HG02610 (cell line): ENCODE measurements around the gene RAPGEF5.

ENCODE experiments used
- ATAC-seq: cut with Tn5 transposase; IDR thresholded peaks from one replicate; pipeline ENCODE4 v1.9.1; 2021; ENCODE audit warnings: mild to moderate bottlenecking, moderate library complexity; ENCODE audit not compliant: unreplicated experiment

The RAPGEF5 gene, protein sequence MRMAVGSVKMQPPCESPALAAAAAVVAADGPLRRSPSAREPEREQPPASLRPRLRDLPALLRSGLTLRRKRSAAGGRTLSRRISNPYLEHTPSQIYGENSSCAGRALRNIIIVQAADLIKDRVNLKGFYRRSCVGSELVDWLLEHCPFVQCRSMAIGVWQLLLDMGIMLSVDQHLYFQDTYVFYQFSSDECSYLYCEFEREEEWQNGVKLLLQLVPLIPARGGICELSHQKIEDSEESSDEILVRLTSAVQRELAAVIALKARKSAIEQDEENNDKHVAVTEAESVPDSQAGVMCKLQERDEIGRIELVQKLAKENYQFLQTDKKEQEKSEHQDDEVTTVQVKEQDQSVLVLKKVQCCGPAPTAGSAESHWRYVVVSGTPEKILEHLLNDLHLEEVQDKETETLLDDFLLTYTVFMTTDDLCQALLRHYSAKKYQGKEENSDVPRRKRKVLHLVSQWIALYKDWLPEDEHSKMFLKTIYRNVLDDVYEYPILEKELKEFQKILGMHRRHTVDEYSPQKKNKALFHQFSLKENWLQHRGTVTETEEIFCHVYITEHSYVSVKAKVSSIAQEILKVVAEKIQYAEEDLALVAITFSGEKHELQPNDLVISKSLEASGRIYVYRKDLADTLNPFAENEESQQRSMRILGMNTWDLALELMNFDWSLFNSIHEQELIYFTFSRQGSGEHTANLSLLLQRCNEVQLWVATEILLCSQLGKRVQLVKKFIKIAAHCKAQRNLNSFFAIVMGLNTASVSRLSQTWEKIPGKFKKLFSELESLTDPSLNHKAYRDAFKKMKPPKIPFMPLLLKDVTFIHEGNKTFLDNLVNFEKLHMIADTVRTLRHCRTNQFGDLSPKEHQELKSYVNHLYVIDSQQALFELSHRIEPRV

DNA sequence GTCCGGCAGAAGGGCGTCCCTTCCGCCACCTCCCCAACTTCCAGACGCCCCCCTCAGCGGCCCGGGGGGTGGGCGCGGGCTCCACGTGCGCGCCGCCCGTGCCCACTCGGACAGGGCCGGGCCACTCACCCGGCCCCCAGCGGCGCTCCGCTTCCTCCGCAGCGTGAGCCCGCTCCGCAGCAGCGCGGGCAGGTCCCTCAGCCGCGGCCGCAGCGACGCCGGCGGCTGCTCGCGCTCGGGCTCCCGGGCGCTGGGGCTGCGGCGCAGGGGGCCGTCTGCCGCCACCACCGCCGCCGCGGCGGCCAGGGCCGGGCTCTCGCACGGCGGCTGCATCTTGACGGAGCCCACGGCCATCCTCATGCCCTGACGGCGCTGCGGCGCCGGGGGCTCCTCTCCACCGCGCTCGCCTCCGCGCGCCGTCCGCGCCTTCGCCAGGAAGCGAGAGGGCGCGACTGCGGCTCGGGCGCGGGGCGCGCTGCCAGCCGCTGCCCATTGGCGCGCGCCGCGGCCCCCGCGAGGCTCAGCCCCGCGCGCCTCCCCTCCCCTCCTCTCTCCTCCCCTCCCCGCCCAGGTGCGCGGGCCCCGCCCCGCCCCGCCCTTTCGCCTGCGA lies at the start of gene RAPGEF5:
RAPGEF5 (minus strand) TSS at position 454 of the 610 bp plus-strand sequence; CDS start at position 360, 94 bp downstream.
- ATAC-seq: no peak

DNA sequence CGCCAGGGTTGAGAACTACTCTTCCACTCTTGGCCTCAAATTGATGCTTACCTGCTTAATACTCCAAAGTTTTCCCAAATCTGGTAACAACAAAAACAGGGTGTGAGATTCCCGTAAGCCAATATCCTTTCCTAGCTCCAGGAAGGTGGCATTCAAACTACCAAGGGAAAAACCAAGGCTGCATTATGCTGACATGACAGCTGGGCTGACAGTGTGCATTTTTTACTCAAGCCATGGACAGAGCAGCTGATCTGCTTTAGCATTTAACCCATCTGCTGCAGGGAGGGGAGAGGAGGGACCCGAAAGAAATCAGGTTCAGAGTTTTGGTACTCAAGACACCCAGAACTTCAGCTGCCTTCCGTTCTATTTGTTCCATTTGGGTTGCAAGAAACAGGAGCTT lies 49.8 kb upstream of the RAPGEF5 start:
- ATAC-seq: no peak

- ATAC-seq: no peak
Observed at GRCh38 chr7:22404421-22405023, 47.6 kb upstream of the RAPGEF5 start.

GRCh38 chr7:22403344-22403743 lies 46.4 kb upstream of the RAPGEF5 start:
- no peak for ATAC-seq

DNA sequence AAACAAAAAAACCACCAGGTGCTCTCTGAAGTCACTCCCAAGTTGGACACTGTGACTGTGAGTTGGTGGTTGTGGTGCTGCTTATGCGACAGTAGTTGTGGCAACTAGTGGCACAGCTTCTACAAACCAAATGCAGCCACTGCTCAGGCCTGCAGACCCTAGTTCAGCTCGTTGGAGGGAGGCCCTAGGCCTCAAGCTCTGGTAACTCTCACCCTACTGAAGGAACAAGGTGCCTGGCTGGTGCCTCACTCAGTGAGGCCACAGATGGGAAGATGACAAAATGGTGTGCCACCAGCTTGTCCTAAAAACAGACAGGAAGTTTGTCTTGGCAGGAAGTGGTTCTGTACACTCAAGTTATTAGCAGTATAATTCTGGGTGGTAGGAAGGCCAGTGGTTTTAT lies 45.3 kb upstream of the RAPGEF5 start:
- ATAC-seq: peak; percentile 25

DNA sequence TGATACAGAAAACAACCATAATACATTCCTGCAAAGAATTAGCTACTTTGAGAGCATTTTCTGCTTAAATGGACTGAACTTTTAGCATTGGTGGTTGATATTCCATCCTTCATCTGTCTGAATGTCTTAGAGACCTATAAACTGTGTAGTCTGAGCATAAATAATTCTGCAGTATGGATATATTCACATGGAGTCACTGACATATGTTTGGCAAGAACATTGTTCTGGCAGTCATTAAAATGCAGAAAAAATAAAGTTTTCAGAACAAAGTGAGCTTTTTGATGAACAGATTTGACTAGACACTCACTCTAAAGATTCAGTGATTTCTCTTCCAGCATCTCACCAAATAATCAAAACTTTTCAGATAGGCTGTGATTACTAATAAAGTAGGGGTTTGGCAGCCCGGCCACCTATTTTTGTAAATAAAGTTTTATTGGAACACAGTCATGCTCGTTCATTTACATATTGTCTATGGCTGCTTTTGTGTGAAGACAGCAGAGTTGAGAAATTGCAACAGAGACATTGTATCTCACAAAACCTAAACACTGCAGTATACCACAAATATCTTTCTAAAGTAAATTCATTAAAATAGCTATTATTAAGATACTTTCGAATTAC lies 44.1 kb upstream of the RAPGEF5 start:
- ATAC-seq: no peak

DNA sequence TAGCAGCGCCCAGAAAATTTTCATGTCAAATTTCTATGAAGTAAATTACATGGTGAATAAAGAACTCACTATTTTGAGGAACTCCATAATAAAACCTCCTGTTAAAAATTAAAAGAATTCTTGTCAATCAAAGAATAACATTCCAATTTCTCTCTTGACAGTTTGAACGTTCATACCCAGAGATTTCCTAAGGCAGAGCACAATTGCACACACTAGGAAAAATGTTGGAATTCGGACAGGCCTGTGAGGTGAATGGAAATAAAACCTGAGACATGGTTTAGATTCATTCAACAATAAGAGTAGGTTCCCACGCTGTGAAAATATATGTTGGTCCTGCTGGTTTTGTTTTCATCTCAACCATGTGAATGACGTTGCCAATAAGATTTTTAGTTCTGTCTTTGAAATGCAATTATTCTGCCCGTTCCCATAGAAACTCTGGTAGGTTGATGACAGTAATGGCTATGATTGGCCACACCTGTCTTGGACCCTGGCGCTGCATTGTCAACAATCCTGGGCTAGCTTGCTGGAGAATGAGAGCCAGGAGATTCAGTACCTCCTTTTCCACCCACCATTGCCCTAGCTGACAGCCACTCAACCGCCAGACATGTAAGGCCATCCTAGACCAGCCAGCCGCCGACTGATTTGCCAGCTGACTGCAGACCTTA lies 43.3 kb upstream of the RAPGEF5 start:
- no peak for ATAC-seq

DNA sequence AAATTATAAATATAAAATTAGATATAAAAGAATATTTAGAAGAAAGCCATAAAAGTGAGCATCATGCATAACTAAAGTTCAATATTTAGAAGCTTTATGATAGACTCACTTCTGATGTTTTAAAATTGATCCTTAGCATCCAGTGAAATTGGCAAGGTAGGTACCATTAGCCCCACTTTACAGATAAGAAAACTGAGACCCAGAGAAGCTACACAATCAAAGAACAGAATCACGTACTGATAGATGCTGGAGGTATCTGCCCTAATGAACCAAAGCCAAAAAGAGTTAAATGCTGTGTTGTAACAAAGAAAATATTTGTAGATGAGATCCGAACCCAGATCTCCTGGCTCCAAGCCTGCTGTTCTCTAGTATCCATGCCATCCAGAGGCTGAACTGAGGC lies 42.6 kb upstream of the RAPGEF5 start:
- ATAC-seq: no peak

DNA sequence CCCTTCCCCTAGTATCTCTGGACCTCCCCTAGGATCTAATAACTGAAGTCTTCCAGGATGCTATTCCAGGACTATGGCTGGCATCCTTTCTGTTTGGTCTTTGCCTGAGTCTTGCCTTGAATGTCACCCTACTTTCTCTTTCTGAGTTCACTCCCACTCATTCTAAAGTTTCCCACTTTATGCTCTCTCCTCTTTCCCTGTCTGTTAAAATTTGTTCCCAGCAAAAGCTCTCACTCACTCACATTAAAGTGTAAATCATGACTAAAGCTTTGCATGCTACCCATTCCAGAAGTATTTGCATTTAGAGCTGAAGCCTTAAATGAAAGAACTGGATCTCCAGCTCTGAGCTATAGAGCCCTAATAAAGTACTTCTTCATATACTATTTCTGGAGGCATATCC lies 42.1 kb upstream of the RAPGEF5 start:
- no peak for ATAC-seq

DNA sequence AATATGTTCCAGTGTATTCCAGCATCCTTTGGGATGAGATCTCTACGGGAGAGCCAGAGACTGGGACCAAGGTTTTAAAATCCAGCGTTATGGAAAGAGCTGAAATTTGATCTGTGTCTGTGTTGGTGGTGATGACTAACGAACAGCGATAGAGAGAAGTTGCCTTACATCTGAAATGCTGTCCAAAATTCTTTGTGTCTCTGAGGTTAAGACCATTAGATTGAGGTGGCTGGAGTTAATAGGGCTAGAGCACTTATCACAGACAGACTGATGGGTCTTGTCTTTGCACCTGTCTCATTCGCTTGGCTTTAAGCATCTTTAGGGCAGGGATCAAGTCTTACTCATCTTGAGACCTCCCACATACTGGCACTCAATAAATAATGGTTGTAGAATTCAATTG lies 41.0 kb upstream of the RAPGEF5 start:
- ATAC-seq: no peak

DNA sequence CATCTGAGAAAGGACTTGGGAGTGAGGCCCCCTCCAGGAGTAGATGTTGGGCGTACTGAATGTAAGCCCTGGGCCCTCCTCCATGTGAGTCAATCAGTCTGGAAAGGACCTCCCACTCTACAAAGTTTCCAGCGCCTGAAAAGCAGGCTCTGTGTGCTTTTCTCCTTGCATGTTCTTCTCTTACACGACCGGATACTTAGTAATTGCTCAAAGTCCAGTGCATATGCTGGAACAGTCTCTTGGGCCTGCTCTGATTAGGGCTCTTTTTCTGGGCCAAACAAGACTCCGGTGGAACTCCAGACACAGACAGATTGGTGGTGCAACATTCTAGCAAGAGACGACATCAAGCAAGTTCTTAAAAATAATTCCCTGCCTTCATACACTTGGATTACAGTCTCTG lies 38.3 kb upstream of the RAPGEF5 start:
- no peak for ATAC-seq

- no peak for ATAC-seq
Observed at GRCh38 chr7:22394739-22395138, 37.8 kb upstream of the RAPGEF5 start.

DNA sequence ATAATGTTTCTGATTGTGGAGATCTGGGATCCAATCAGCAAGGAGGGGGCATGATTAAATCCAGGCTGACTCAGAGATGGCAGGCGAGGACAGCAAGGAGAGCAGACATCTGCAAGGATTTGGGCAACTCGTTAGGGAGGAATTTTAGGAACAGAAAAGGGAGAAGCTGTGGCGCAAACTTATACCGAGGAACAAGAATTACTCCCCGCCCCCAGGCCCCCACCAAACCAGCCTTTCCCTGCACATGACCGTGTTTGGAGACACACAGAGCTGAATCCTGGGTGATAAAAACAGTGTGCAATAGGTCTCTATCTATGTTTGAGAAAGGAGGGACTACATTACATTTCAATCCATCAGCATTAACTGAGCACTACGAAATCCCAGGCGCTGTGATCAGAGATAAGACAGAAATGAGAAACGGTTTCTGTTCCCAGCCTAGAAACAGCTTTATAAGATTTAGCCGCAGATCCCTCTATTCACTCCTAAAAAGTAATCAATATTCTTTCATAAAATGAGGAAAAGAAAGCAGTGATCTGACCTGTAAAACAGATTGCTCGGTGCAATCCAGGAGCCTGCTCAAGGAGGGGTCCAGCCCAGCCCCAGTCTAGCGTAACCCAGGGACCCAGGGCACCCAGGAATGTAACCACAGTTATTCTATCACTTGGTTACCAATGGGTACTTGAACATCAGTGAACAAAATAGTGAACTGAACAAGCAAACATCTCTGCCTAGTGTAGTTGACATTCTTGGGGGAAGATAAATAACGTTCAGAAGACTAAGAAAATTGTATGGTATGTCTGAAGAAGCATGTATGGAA lies 37.2 kb upstream of the RAPGEF5 start:
- no peak for ATAC-seq

DNA sequence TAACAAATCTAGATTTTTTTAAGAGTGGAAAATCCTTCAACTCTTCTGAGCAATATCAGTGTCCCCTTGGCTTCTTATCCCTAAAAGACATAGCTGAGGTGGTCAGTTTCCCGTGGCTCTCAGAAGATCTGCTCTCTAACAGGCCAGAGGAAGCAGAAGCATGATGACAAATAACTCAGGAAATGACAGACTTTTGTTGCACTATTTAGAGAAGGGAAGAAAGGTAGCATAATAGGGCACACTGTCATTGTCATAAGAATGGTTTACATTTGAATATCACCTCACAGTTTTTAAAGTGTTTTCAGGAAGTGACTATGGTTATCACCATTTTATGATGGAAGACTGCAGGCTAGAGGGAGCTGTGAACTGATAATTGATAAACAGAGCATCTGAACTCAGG lies 33.6 kb upstream of the RAPGEF5 start:
- ATAC-seq: no peak

DNA sequence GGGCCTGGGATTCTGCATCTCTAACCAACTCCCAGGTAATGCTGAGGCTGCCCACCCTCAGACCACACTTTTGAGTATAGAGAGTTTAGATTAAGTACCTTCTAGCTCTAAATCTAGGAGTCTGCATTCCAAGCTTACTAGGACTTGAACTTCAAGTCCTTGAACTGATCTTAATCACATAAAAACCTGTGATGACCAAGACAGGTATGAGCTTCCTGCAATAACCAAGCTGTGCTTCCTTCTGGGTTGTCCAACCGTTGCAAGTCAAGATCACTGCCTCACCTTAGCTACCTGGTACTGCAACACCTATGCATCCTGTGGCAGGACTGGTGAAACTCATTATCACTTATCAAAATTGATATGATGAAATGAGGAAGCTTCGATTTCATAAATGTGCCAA lies 32.9 kb upstream of the RAPGEF5 start:
- no peak for ATAC-seq

DNA sequence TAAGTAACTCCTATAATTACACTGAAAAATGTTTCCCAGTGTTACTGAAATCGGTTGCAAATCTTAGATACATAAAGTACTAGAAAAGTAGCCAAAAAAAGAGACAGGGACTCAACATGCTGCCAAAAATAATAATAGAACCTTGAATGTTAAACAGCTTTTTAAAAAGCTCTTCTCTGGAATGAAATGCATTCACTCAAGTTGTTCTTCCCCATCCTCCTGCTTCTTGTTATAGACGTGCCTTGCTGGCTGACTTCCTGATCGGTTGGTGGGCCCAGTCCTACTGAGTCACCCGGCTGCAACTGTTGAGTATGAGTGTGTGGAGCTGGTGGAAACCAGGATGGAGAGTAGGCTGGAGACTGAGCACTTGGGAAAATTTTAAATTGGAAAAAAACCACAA lies 30.6 kb upstream of the RAPGEF5 start:
- no peak for ATAC-seq

GRCh38 chr7:22386865-22387264 lies 29.9 kb upstream of the RAPGEF5 start:
- ATAC-seq: peak; percentile 76

- ATAC-seq: peak; percentile 88
Observed at GRCh38 chr7:22386206-22386858, 29.4 kb upstream of the RAPGEF5 start.

DNA sequence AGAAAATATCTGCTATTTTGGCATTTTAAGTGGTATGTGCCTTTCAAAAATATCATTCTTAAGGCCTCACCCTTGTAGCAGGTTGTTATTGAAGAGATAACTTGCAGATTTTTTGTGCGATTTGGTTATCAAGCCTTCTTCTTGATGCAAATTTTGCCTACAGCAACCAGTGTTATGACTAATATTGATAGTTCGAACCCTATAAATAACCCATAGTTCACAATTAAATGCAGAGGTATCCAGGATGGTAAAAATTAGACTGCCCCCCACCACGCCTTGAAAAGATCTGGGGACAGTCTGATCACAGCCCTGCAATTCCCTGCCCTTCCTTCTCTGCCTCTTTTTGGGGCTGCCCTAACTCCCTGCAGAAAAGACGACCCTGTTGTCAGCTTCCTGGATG lies 28.4 kb upstream of the RAPGEF5 start:
- ATAC-seq: no peak
